ENCODE measurements around the gene ARHGAP23.
"Not testable (repeated sequence)": the region's sequence is repeated elsewhere in the genome, so short reads cannot be mapped to it uniquely, and the experiment has no call there.

ARHGAP23 gene

GRCh38 chr17:38531761-38532160, 103.5 kb downstream of the ARHGAP23 start:
- H3K4me1 ChIP-seq (ENCODE audit: insufficient read depth, poor library complexity, severe bottlenecking); H3K4me3 ChIP-seq (ENCODE audit: severe bottlenecking); H3K27ac ChIP-seq (ENCODE audit: poor library complexity, severe bottlenecking); ATAC-seq (ENCODE audit: low read depth); H3K9me3 ChIP-seq (ENCODE audit: severe bottlenecking); H3K36me3 ChIP-seq (ENCODE audit: low read depth); H3K27me3 ChIP-seq (ENCODE audit: insufficient read depth, poor library complexity, severe bottlenecking); DNase-seq (ENCODE audit: low spot score): not testable (repeated sequence)

- no peaks in the 10 kb centered on the region for H3K36me3 ChIP-seq (ENCODE audit: low read depth)
- H3K27me3 ChIP-seq (ENCODE audit: insufficient read depth, poor library complexity, severe bottlenecking): no peaks in the 10 kb centered on the region
- H3K4me1 ChIP-seq (ENCODE audit: insufficient read depth, poor library complexity, severe bottlenecking): no peaks in the 10 kb centered on the region
- ATAC-seq (ENCODE audit: low read depth): no peak
- no peak for TF ChIP-seq CTCF (IDR thresholded peaks at IDR 0.05; ENCODE audit: poor library complexity, severe bottlenecking)
- H3K27ac ChIP-seq (ENCODE audit: poor library complexity, severe bottlenecking): no peak overlapping the region
- H3K4me3 ChIP-seq (ENCODE audit: severe bottlenecking): no peak overlapping the region
- no peaks in the 10 kb centered on the region for H3K9me3 ChIP-seq (ENCODE audit: severe bottlenecking)
- DNase-seq (ENCODE audit: low spot score): no peak
Measured at GRCh38 chr17:38532451-38532850, 104.2 kb downstream of the ARHGAP23 start.

- H3K4me1 ChIP-seq (ENCODE audit: insufficient read depth, poor library complexity, severe bottlenecking): no peaks in the 10 kb centered on the region
- H3K4me3 ChIP-seq (ENCODE audit: severe bottlenecking): no peak overlapping the region
- H3K27ac ChIP-seq (ENCODE audit: poor library complexity, severe bottlenecking): no peak overlapping the region
- ATAC-seq (ENCODE audit: low read depth) (no peak), DNase-seq (ENCODE audit: low spot score) (no peak)
- no peaks in the 10 kb centered on the region for H3K9me3 ChIP-seq (ENCODE audit: severe bottlenecking)
- no peak for TF ChIP-seq CTCF (IDR thresholded peaks at IDR 0.05; ENCODE audit: poor library complexity, severe bottlenecking)
- H3K36me3 ChIP-seq (ENCODE audit: low read depth): no peaks in the 10 kb centered on the region
- no peaks in the 10 kb centered on the region for H3K27me3 ChIP-seq (ENCODE audit: insufficient read depth, poor library complexity, severe bottlenecking)
Measured at GRCh38 chr17:38533241-38533640, 105.0 kb downstream of the ARHGAP23 start.

GRCh38 chr17:38533866-38534497, 105.7 kb downstream of the ARHGAP23 start:
- H3K27me3 ChIP-seq (ENCODE audit: insufficient read depth, poor library complexity, severe bottlenecking): no peaks in the 10 kb centered on the region
- H3K4me1 ChIP-seq (ENCODE audit: insufficient read depth, poor library complexity, severe bottlenecking): no peaks in the 10 kb centered on the region
- no peak for ATAC-seq (ENCODE audit: low read depth)

GRCh38 chr17:38534498-38534885, 106.2 kb downstream of the ARHGAP23 start:
- Histone ChIP-seq H3K4me3 (ENCODE audit: severe bottlenecking) (no peak overlapping the region), H3K9me3 (ENCODE audit: severe bottlenecking) (no peaks in the 10 kb centered on the region), H3K4me1 (ENCODE audit: insufficient read depth, poor library complexity, severe bottlenecking) (no peaks in the 10 kb centered on the region), H3K36me3 (ENCODE audit: low read depth) (no peaks in the 10 kb centered on the region), H3K27ac (ENCODE audit: poor library complexity, severe bottlenecking) (no peak overlapping the region), H3K27me3 (ENCODE audit: insufficient read depth, poor library complexity, severe bottlenecking) (no peaks in the 10 kb centered on the region)
- no peak for DNase-seq (ENCODE audit: low spot score)
- no peak for TF ChIP-seq CTCF (IDR thresholded peaks at IDR 0.05; ENCODE audit: poor library complexity, severe bottlenecking)
- ATAC-seq (ENCODE audit: low read depth): no peak

More at GRCh38 chr17:38533866-38534497, 105.7 kb downstream of the ARHGAP23 start:
- Histone ChIP-seq H3K27ac (ENCODE audit: poor library complexity, severe bottlenecking) (no peak overlapping the region), H3K9me3 (ENCODE audit: severe bottlenecking) (no peaks in the 10 kb centered on the region), H3K4me3 (ENCODE audit: severe bottlenecking) (no peak overlapping the region), H3K36me3 (ENCODE audit: low read depth) (no peaks in the 10 kb centered on the region)
- DNase-seq (ENCODE audit: low spot score): no peak
- TF ChIP-seq CTCF (IDR thresholded peaks at IDR 0.05; ENCODE audit: poor library complexity, severe bottlenecking): no peak
